Neural cell (in vitro differentiated cells): ENCODE results near the gene MCM7.

Experiments used
- CTCF ChIP-seq: fragments of 450-650 bp; IDR thresholded peaks from 2 replicates; pipeline ENCODE4 v1.5.1; 2014; ENCODE audit warnings: antibody characterized with exemption, mild to moderate bottlenecking, moderate library complexity; ENCODE audit not compliant: poor library complexity, severe bottlenecking
- EP300 ChIP-seq: fragments of 450-650 bp; conservative IDR thresholded peaks from 2 replicates; pipeline ENCODE4 v1.6.1; 2014; ENCODE audit warnings: antibody characterized with exemption, mild to moderate bottlenecking, moderate library complexity; ENCODE audit not compliant: poor library complexity, severe bottlenecking
- EZH2 ChIP-seq: fragments of 200-600, 300-800 bp; shearing (Covaris generic), sonication (generic); IDR thresholded peaks from 2 replicates; pipeline ENCODE4 v1.6.1; 2014; ENCODE audit warnings: antibody characterized with exemption, low read length, borderline replicate concordance, mild to moderate bottlenecking; ENCODE audit not compliant: insufficient read depth, poor library complexity, severe bottlenecking
- MXI1 ChIP-seq: fragments of 450-650 bp; conservative IDR thresholded peaks from 2 replicates; pipeline ENCODE4 v1.6.1; 2014; ENCODE audit warnings: antibody characterized with exemption, mild to moderate bottlenecking; ENCODE audit not compliant: poor library complexity, severe bottlenecking
- POLR2AphosphoS5 ChIP-seq: IDR thresholded peaks from 2 replicates; pipeline ENCODE4 v1.6.1; 2012
- RAD21 ChIP-seq: fragments of 450-650 bp; conservative IDR thresholded peaks from 2 replicates; pipeline ENCODE4 v1.6.1; 2014; ENCODE audit warnings: antibody characterized with exemption, mild to moderate bottlenecking, moderate library complexity
- SMC3 ChIP-seq: fragments of 450-650 bp; conservative IDR thresholded peaks from 2 replicates; pipeline ENCODE4 v1.6.1; 2014; ENCODE audit warnings: antibody characterized with exemption, mild to moderate bottlenecking, moderate library complexity; ENCODE audit not compliant: poor library complexity
- TAF1 ChIP-seq: IDR thresholded peaks from 2 replicates; pipeline ENCODE4 v1.6.1; 2012; ENCODE audit warnings: low read depth
- TF ChIP-seq, protein P1 (sequence below): IDR thresholded peaks from 2 replicates; pipeline ENCODE4 v1.6.1; 2012; ENCODE audit warnings: borderline replicate concordance

- TF ChIP-seq POLR2AphosphoS5 (no peak), SMC3 (no peak), CTCF (no peak), TAF1 (no peak), EP300 (no peak), MXI1 (no peak), EZH2 (no peak), RAD21 (no peak)
- TF ChIP-seq, protein P1, sequence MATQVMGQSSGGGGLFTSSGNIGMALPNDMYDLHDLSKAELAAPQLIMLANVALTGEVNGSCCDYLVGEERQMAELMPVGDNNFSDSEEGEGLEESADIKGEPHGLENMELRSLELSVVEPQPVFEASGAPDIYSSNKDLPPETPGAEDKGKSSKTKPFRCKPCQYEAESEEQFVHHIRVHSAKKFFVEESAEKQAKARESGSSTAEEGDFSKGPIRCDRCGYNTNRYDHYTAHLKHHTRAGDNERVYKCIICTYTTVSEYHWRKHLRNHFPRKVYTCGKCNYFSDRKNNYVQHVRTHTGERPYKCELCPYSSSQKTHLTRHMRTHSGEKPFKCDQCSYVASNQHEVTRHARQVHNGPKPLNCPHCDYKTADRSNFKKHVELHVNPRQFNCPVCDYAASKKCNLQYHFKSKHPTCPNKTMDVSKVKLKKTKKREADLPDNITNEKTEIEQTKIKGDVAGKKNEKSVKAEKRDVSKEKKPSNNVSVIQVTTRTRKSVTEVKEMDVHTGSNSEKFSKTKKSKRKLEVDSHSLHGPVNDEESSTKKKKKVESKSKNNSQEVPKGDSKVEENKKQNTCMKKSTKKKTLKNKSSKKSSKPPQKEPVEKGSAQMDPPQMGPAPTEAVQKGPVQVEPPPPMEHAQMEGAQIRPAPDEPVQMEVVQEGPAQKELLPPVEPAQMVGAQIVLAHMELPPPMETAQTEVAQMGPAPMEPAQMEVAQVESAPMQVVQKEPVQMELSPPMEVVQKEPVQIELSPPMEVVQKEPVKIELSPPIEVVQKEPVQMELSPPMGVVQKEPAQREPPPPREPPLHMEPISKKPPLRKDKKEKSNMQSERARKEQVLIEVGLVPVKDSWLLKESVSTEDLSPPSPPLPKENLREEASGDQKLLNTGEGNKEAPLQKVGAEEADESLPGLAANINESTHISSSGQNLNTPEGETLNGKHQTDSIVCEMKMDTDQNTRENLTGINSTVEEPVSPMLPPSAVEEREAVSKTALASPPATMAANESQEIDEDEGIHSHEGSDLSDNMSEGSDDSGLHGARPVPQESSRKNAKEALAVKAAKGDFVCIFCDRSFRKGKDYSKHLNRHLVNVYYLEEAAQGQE = no peak
Observed at GRCh38 chr7:100093925-100094486, 7.2 kb downstream of the MCM7 start.
